Iris pigment epithelial cell (primary cell): ENCODE measurements around the gene NCAPG2.

ENCODE experiments used
- DNase-seq: peaks from one replicate; pipeline ENCODE4 v3.0.0-alpha.2; 2011; ENCODE audit warnings: low read depth

The NCAPG2 gene

DNA sequence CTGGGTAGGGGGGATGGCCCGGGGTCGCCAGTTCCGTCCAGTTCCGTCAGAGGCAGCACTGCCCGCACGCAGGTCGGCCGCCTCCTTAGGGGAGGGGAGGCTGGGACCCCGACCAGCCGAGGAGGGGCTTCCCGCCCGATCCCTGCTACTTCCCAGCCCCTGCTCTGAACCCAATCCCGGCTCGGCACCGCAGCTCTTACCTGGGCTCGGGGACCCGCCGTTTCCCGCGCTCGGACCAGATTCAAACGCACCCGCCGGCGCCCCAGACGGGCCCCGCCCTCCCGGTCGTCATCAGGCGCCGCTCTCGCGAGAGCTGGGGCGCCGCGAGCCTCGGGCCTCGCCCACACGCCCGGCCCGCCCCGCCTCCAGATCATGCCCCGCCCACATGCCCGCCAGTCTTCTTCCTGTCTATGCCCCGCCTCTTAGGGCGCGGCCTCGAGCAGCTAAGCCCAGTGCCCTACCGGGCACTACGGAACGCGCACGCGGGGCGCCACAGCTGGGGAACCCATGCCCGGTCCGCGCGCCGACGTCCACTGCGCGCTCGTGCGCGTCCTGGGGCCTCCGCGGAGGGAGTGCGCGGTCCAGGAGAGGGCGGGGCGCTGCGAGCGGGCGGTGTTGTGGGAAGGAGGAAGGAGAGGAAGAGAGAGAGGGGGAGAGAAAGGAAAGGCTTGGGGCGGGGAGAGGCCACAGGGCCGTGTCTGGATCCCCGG is at the start of gene NCAPG2:
Gene NCAPG2, minus strand, starts transcription at position 281 of the 710 bp plus-strand sequence. CDS start 2,905 bp downstream, outside the sequence.
- DNase-seq, result peak; percentile 97

DNA sequence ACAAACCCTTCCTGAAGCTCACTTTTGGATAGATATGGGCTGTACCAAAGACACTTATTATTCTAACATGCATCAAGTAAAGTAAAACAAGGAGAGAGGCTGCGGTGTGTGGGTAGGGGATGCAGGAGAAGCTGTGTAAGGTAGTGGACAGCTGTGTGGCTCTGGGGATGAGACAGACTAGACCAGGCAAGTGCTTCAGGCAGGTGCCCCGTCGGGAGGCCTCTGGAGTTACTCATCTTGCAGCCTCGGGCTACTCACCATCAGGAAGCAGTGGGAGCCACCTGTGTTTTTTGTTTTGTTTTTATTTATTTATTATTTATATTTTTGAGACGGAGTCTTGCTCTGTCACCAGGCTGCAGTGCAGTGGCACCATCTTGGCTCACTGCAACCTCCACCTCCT is 49.3 kb upstream of the NCAPG2 start:
- no peak for DNase-seq

DNA sequence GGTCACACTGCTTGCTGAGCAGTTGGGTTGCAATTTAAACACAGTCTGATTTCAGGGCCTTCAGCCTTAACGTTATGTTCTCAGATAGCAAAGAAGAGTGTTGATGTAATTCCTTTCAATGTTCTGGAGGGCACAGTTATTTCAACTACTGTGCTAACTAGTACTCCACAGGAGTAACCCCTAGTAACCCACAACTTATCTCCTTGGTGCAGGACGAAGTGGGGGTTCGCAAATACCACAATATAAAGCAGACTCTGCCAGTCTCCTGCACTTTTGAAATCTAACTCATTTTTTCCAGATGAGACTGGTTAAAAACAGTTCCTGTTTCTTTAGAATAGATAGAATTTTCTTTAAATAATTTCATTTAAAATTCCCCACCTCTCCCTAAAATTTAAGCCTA is 47.1 kb upstream of the NCAPG2 start:
- no peak for DNase-seq

DNA sequence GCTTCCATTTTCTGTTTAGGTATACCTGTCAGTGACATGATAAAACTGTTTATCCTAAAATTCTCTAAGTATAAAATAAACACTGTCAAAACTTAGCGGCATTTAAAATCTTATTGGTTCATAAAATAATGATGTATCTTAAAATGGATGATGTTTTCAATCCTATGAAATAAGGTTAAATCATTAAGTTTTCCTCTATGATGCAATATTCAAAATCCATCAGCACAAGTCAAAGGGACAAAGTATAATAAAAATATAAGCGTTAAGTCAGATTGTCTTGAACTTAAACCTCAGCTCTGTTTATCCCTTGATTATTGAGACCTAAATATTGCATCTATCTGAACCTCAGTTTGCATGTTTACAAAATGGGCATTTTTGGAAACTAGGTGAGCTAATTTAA is 46.6 kb upstream of the NCAPG2 start:
- DNase-seq, result no peak

DNA sequence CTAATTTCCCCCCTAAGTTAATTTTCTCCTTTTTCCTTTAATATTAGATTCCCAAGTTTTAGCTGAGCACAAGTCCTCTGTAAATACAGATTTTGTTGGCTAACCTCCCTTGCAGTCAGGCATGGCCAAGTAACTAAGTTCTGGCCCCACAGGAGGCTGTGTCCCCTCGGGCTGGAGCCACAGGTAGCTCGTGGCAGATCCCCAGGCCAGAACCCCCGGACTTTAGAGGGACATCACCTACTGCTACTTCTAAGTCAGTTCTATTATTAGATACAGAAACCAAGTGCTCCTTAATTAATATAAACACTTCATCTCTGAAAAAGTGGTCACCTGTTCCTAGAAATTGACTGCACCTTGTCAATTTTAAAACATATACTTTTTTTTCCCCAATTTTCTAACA is 46.1 kb upstream of the NCAPG2 start:
- no peak for DNase-seq

- DNase-seq, result no peak
Measured at GRCh38 chr7:158749396-158749795, 44.8 kb upstream of the NCAPG2 start.

GRCh38 chr7:158748335-158748734 is 43.7 kb upstream of the NCAPG2 start:
- no peak for DNase-seq

DNA sequence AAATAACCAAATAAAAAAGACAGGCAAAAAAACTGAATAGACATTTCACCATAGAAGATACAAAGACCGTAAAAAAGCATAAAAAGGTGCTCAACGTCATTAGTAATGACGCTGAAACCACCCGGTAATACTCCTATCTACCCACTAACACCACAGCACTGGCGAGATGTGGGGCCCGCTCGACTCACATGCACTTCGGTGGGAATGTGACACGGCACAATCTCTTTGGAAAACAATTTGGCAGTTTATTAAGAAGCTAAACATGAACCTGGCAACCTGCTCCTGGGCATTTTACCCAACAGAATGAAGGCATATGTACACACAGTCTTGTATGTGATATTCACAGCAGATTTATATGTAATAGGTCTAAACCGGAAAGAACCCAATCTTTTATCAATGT is 42.8 kb upstream of the NCAPG2 start:
- DNase-seq, result no peak

- DNase-seq, result no peak
Measured at GRCh38 chr7:158746957-158747356, 42.4 kb upstream of the NCAPG2 start.

GRCh38 chr7:158745057-158745715 is 40.6 kb upstream of the NCAPG2 start:
- DNase-seq, result no peak

- no peak for DNase-seq
Measured at GRCh38 chr7:158744070-158744469, 39.5 kb upstream of the NCAPG2 start.

- no peak for DNase-seq
Measured at GRCh38 chr7:158743219-158743618, 38.6 kb upstream of the NCAPG2 start.

GRCh38 chr7:158742065-158742821 is 37.6 kb upstream of the NCAPG2 start:
- no peak for DNase-seq

DNA sequence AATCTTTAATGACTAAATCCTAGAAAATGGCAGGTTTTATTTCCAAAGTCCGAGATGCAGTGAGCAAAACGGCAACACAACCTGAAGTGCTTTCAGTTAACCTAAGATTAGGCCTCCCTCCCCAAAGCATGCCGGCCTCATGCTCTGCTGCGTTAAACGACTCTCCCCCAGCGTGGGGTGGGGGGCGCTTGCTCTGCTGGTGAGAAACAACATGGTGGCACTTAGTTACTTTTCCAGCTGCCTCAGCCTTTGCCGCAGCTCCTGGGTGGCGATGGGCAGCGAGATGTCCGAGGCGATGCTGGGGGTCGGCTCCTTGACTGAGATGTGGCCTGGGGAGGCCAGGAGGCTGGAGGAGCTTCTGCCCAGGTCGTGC is 36.7 kb upstream of the NCAPG2 start:
- no peak for DNase-seq

DNA sequence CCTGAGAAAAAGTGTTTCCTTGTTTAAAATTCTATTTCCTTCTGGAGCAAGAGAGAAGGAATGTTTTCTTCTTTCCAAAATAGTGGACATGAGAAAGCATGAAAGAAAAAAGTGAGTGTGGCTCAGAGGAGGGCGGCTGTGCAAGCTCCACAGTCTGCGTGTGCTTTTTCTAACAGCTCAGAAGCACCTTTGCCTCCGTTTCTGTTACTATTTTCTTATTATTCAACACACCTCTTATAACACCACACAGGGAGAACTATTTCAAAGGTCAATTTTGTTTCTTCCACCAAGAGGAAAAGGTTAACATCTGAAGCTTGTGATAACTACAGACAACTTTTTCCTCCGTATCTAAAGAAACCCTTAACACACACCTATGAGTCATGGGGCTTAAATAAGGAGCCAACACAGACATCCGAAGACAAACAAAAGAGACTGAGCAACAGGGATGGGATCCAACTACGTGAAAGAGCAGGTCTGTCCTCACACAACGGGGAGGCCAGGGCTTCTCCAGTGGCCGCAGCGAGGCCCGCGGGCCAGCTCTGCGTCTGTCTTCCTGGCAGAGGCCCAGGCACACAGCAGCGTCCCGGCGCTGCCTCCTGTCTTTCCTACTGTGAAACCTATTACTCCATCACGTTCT is 36.2 kb upstream of the NCAPG2 start:
- peak; percentile 98 for DNase-seq

GRCh38 chr7:158740013-158740656 is 35.5 kb upstream of the NCAPG2 start:
- peak; percentile 94 for DNase-seq

DNA sequence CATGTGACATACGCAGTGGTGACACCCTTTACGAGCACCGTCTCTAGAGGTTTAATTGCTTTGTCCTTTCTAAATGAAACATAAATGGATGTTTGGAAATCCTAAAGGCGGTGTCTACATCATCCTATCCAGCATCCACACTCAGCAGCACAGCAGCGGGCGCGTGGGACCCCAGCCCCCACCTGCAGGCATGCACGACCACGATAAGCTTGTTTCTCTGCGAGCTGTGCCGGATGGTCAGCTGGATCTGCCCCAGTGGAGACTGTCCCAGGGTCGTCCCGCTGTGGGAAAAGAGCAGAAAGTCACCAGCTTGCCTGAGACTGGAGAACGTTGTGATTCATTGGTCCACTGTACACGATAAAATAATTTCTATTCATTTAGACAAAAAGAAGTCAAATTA is 34.2 kb upstream of the NCAPG2 start:
- DNase-seq, result no peak

DNA sequence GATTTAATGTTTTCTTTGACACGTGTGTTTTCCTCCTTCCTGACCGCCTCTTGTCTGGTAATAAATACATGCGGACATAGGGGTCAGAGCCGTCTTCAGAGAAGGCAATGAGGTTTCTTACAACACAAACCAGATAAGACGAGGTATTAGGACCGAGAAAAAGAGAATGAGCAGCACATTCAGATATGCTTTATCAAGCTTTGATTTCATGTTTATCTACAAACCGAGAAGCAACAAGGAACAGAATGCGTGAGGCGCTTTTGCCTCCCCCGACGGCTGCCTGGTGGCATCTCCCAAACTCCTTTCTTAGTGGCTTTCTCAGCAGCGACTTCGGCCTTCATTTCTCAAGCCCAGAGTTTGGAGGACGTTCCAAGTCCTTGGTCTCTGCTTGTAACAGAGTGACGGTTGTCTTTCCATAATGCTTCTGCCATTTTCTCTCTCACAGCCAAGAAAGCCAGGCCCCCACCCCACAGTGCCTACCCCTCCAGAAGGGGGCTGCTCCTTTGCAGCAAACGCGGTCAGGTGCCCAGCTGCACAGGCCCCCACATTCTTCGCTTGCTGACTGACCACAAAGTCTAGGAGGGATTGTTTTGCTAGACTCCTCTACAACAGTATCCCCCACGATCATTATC is 32.6 kb upstream of the NCAPG2 start:
- no peak for DNase-seq

- DNase-seq, result no peak
Measured at GRCh38 chr7:158735935-158736334, 31.3 kb upstream of the NCAPG2 start.

DNA sequence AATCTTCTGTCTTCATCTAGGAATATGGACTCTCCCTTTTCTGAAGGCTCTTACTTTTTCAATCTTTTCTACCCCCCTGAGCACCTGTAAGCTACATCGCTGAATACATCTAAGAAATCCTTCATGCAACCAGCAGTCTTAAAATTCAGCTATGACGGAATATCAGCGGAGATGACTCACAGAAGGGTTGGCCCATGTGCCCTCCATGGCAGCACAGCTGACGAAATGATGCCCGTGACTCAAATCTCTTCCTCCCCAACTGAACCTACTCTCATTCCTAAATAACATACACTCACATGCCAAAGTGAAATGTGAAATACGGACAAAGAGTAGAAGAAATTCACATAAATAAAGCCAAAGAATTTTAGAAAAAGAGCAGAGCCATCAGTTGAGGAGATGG is 30.3 kb upstream of the NCAPG2 start:
- DNase-seq, result peak; percentile 70

- DNase-seq, result no peak
Measured at GRCh38 chr7:158733775-158734494, 29.3 kb upstream of the NCAPG2 start.
